IPS-18c (cell line): ENCODE data around the gene IGHMBP2.
"Not testable (repeated sequence)": the region's sequence is repeated elsewhere in the genome, so short reads cannot be mapped to it uniquely, and the experiment has no call there.

Experiments used
- H3K4me3 ChIP-seq: 2 replicates; pipeline ENCODE4 v1.7.0; 2013; ENCODE audit warnings: low read depth, mild to moderate bottlenecking, low read length, moderate library complexity; ENCODE audit not compliant: insufficient read depth
- H3K9me3 ChIP-seq: one replicate; pipeline ENCODE4 v1.6.1; 2013; ENCODE audit warnings: mild to moderate bottlenecking, low read length, moderate library complexity; ENCODE audit not compliant: control insufficient read depth, insufficient read depth

Gene IGHMBP2

DNA sequence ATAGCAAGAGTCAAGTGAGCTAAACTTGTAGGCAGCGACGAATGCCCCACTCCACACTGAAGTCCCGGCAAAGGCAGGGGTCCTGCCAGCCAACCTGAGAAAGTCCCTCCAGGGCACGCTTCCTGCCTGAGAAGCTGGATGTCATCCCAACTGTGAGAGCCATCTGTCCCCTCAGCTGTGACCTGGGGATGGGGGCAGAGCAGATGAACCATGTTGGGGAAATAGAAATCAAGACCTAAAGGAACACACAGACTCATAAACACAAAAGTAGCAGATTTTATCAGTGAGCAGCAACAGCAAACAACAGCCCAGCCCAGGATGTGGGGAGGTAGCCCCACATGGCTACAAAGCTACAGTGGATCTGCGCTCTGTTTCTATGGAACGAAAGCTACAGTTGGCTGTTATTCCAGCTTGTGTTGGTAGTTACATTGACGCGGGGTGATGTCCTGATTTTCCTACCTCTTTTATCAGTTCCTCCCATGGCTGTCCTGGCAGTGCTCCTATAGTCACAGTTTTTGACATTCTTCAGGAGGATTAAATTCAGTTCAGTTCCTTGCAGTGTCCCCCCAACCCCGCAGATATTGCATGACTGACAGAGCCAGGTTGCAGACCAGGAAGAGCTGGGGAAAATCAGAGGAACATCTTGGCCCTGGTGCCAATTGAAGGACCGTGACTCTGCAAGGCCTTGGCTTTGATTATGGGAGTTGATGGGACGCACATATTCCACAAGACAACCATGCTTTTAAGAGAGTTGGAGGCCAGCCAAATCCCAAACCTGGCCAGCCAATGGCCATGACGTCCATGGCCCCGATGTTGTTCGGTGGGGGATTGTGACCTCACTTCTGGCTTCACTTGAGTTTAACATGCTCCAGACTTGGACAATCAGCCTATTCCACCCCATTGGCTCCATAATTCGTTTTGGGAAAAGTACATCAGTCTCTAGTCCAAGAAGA lies 62.5 kb downstream of the IGHMBP2 start:
- no peaks in the 10 kb centered on the region for H3K9me3 ChIP-seq
- H3K4me3 ChIP-seq = no peak overlapping the region

DNA sequence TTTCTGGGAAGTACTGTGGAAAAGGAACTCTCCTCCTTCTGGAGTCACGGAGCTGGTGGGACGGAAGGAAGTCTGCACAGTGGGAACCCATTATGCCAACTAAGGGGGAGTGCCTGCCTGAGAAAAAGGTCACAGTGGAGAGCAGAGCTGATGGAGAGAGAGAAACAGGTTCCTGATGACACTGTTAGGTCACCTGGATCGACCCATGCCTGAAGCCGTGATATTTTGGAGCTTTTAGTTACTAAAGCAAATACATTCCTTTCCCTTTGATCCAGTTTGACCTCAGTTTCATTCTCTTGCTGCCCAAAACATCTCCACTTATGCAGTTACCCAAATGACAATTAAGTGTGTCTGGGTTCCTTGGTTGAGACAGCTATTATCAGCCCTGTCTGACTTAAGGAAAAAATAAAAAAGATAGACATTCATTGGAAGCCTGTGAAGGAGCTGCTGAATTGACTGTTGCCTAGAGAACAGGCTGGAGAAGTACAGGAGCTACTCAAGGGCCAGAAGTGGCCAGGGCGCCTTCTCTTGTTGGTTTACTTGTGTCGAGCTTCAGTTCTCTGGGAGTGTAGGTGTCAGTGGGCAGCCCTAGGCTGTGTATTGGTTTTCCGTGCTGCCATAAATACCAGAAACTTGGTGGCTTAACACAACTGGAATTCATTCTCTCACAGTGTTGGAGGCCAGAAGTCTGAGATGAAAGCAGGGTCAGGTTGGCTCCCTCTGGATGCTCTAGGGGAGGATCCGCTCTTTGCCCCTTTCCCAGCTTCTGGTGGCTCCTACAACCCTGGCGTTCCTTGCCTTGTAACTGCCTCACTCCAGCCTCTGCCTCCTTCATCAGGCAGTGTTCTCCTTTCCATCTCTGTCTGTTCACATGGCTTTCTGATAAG lies 63.4 kb downstream of the IGHMBP2 start:
- Histone ChIP-seq H3K9me3 (no peaks in the 10 kb centered on the region), H3K4me3 (no peak overlapping the region)

DNA sequence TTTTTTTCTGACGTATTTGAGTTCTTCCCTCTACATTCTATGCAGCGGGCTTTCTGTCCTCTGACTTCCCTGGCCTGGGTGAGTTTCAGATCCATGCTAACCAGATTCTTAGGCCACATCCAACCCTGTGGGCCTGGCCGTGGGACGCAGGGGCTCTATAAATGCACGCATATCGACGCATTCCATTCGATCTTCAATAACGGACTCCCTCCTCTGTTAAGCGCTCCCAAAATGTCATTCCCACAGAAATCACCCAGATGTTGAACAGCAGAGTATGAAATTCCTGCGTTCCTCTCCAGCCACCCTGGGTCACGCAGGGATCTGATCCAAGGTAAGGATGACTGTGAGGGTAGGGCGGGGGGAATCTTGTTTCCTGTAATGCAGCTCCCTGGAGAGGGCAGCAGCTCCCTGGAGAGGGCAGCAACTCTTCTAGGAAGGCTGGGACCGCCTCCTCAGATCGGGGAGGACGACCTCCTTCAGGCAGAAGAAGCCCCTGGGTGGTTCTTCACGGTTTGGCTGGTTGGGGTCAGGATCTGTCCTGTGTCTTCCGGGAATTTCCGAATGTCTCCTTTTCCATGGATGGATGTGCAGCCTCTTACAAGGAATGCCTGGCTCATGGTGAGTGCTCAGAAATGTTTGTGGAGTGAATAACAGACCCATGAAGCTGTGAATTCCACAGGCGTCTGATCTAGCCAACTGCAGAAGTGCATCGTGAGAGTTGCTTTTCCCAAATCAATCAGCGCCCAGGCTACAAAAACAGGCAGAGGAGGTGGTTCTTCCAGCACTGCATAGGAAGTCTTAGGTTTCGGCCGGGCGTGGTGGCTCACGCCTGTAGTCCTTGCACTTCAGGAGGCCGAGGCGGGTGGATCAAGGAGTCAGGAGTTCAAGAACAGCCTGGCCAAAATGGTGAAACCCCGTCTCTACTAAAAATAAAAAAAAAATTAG lies 64.9 kb downstream of the IGHMBP2 start:
- Histone ChIP-seq H3K4me3 (no peak overlapping the region), H3K9me3 (no peaks in the 10 kb centered on the region)

DNA sequence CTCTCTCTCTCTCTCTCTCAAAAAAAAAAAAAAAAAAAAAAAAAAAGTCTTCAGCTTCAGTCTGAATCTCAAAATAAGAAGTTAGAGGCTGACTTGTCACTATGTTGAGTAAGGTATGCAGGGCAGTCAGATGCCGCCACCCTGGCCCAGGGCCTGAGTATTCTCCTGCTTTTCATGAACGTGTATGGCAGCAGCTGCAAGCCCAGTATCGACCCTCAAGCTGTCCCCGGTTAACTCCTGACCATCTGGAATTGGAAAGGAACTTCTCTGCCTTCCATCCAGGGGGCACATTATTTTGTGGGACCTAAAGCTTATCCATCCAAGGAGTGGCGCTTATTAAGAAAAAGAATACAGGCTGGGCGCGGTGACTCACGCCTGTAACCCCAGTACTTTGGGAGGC lies 65.7 kb downstream of the IGHMBP2 start:
- Histone ChIP-seq H3K4me3 (no peak overlapping the region), H3K9me3 (no peaks in the 10 kb centered on the region)

DNA sequence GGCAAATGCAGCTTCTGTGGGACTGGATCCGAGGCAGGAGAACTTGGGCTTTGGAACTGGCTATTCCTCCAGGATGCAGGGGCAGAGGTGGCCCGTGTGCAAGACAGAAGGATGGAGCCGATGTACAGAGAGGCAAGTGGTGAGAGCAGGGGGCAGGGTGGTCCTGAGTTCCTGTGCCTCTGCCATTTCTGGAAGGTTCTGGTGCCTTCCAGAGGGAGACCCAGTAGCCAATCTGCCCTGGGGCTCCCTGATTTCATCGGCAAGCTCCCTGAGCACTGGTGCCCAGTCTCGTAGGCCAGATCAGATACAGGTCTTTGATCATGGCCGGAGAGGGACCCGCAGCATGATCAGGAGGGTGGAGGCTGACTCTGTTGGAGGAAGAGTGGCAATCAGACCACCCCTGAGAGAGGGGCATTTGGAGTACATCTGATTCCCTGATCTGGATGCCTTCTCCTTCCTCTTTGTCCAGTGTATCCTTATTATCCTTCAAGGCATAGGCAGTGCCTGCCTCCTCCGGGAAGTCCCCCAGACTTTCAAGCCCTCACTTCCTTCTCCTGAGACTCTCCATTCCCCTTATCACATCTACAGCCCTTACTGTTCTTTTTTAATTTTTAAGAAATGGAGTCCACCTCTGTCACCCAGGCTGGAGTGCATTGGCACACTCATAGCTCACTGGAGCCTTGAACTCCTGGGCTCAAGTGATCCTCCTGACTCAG lies 67.4 kb downstream of the IGHMBP2 start:
- Histone ChIP-seq H3K4me3 (no peak overlapping the region), H3K9me3 (no peaks in the 10 kb centered on the region)

DNA sequence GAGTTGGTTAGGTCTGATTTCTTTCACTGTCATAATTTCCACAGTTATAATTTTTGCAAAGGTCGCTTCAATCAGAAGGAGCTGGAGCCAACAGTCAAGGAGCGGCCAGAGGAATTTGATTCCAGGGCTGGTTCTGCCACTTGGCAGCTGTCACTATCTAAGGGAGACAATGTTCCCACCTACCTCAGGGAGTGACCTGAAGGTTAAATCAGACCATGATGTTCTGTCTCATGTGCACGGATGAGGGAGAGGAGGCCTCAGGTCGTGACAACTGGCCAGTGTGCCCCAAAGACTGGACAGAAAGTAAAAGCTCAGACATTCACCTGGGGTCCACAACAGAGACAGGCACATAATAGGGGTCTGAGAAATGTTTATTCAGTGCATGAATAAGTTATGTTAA lies 69.5 kb downstream of the IGHMBP2 start:
- Histone ChIP-seq H3K4me3 (no peak overlapping the region), H3K9me3 (no peaks in the 10 kb centered on the region)

DNA sequence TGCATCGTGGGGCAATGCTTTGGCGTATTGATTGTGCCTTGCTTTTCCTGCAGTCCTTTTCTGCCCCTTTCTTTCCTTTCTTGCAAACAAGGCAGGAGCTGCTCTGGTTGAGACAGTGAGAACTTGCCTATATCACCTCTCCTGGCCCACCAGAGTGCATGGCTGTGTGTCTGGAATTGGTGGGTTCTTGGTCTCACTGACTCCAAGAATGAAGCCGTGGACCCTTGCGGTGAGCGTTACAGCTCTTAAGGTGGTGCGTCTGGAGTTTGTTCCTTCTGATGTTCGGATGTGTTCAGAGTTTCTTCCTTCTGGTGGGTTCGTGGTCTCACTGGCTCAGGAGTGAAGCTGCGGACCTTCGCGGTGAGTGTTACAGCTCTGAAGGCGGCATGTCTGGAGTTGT lies 70.0 kb downstream of the IGHMBP2 start:
- H3K4me3 ChIP-seq, H3K9me3 ChIP-seq: not testable (repeated sequence)

DNA sequence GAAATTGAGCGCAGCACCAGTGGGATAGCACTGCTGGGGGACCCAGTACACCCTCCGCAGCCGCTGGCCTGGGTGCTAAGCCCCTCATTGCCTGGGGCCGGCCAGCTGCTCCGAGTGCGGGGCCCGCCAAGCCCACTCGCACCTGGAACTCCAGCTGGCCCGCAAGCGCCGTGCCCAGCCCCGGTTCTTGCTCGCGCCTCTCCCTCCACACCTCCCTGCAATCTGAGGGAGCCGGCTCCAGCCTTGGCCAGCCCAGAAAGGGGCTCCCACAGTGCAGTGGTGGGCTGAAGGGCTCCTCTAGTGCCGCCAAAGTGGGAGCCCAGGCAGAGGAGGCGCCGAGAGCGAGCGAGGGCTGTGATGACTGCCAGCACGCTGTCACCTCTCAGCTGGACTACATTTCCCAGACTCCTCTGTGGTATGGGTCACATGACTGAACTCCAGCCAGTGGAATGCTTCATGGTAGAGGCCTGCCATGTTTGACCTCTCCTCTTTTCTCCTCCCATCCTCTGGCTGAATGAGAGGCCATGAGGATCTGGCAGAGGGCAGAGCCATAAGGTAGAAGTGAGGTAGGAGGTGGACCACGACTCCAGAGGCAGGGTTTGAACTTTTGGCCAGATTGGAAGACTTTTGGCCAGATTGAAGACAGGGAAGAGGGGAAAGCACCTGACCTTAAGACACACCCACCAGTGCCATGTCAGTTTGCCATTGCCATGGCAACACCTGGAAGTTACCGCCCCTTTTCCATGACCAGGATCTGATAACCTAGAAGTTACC lies 70.9 kb downstream of the IGHMBP2 start:
- Histone ChIP-seq H3K9me3 (no peaks in the 10 kb centered on the region), H3K4me3 (no peak overlapping the region)

DNA sequence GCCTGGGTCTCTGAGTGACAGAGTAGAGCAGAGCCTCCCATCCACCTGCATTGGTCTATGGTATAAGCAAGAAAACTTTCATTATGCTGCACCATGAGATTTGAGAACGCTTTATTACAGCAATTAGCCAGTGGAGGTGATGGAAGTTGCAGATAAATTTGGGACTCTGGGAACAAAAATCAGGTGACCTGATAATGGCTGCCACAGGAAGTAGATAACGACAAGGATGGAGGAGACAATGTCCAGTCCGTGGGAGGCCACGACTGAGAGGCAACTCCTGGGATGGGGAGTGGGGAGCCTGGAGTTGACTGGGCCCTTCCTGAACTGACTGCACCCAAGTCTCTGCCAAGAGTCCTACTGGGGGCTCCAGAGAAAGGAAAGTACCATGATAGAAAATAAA lies 72.4 kb downstream of the IGHMBP2 start:
- H3K4me3 ChIP-seq = no peak overlapping the region

DNA sequence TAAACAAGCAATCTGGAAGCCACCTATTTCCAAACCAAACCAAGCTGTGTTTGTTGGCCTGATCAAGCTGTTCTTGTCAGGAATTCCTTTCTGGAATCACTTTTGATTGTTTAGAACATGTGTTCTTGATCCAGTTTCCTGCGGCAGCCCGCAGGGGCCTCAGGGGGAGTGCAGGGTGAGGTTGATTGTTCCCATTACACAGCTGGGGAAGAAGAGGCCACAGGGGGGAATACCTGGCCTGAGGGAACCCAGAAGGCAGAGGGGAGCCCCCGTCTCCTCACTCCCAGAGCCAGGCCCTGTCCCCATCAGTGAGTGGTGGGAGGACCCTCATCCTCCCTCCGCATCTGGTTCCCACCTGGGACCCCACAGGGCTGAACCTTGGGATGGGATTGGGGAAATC lies 72.9 kb downstream of the IGHMBP2 start:
- Histone ChIP-seq H3K9me3 (no peaks in the 10 kb centered on the region), H3K4me3 (no peak overlapping the region)

More for the DNA sequence above, 72.4 kb downstream of the IGHMBP2 start:
- no peaks in the 10 kb centered on the region for H3K9me3 ChIP-seq

DNA sequence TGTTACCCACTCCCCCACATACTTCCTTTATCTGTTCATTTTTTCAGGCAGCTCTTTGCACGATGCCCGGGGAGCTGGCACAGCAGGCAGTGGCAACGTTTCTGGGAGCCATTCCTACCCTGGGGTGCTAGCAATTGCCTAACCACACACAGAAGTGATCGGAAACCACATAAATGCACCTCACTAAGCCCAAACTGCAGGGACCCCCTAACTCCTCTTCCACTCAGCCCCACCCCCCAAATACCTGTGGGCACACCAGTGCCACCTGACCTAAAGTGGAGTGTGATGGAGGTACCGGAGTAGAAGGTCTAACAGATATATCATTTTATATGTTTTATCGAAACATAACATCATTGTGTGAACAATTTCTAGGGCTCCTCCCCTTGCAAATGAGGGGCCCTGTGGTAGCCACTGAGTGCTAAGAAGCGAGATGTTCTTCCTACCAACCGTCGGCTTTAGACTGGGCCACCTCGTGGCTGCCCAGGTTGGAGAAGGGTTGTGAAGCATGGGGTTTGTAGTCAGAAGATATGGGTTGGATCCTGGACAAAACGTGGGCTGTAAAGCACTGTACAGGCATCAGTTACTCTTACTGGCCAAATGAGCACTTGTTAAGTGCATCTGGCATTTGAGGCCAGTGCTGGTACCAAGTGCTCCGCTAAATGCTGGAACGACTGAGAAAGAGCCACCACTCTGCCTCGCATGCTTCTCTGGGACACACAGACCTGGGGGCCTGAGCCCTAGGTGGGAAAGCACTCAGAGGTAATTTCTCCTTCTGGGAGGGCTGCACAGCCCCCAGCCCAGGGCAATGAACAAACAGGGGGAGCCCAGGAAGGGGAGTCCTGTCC lies 74.3 kb downstream of the IGHMBP2 start:
- no peaks in the 10 kb centered on the region for H3K9me3 ChIP-seq
- no peak overlapping the region for H3K4me3 ChIP-seq

DNA sequence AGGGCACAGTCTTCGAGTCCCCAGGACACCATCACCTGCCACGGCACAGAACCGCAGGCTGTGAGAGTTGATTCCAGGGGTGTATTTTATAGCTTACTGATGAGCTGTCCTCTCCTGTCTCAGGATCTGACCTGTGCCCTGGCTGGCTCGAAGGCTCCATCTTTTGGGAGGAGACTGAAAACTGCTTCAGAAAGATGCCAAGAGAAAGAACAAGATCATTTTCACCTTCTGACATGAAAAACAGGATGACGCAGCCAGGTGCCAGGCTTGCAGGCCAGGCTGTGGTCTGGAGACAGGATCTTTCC lies 74.9 kb downstream of the IGHMBP2 start:
- no peak overlapping the region; the same call in 1 of the 2 replicates for H3K4me3 ChIP-seq
- no peaks in the 10 kb centered on the region for H3K9me3 ChIP-seq

DNA sequence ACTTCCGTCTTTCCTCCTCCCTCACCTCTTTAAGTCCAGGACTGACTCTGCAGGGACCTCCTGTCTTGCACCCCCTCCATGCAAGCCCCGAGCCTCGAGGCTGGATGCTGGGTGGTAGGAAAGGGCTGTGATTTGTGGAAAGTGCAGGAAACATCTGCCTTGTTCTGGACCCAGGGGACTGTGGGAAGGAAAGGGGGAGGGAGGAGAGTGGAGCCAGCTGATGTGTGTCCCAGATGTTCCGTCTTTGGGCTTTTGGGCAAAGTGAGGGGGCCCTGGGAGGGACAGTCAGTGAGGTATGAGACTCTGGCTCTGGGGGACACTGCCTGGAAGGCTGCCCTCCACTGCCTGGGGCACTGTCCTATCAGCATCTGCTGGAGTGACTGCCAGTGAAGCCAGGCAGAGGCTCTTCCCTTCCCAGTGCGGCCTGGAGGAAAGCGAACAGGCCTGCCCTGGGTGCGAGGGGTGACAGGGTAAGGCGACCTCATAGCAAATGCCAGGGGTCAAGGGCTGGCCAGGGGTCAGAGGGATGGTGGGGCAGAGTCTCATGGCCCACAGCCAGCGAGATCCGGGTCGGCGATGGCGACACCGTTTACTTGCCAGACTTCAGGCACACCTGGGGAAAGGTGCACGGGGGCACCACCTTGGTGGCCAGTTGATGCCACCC lies 75.4 kb downstream of the IGHMBP2 start:
- Histone ChIP-seq H3K4me3 (no peak overlapping the region), H3K9me3 (no peaks in the 10 kb centered on the region)

DNA sequence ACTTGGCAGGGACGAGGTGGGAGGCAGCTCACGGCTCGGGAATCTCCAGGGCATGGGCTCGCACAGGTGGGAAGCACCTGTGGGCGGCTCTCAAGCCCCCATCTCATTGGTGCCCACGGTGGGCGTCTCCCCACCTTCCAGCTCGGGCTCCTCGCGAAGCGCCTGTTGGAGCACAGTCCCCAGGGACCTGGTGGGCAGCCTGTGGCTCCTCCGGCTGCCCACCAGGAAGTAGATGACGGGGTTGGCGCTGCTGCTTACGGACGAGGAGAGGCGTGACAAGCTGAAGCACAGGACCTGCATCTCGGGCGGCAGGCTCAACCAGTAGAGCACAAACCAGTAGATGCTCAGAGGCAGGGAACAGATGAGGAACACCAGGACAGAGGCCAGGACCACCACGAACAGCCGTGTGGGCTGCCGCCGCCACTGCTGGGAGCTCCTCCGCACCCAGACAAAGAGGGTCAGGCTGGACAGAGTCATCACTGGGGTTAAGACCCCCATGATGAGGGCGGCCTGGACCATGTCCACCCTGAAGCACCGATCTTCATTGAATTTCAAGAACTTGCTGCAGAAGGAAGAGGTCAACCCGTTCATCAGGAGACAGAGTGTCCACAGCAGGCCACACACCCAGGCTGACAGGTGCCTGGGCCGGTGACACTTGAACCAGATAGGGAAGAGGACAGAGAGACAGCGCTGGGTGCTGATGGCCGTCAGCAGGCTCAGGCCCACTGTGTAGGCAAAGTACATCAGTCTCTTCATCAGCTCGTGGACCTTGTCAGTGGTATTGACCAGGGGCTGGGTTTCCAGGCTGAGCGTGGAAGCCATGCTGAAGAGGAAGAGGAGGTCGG lies 76.5 kb downstream of the IGHMBP2 start:
- Histone ChIP-seq H3K4me3 (no peak overlapping the region), H3K9me3 (no peaks in the 10 kb centered on the region)
